ENCODE results near the gene CHD9. TPM values are rescaled to one million over a fixed set of nuclear protein-coding genes. Genes with fewer than 3 reads are reported as not detected.

The CHD9 gene
- total and polyA plus RNA-seq, 9 of the 15 experiments (the other 6 are each of a cell fraction or from before 2014, with no cell fraction given), result 29.0 to 69.3 (median 40.6) TPM

DNA sequence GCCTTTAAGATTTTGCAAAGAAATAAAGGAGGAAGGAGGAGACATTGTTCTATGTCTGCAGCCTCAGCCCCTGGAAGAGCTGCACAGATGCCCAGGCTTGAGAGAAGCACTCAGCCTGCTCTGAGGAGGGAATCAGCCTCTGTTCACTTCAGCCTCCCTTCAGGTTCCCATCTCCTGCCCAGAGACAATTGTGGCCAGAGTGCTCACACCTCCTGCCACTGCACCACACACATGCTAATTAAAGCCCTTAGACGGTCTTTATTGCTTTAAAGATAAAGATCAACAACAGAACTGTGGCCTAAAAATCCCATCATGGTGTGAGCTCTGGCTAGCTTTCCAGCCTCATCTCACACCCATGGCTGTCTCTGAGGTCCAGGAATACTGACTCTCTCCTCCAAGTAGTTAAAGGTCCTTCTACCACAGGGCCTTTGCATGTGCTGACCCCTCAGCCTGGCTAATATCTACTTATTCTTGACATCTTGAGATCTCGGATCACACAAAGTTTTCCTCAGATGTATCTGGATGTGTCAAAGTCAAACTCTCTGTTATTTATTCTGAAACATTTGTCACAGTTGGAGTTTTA lies 35.9 kb upstream of the CHD9 start:
- Histone ChIP-seq H3K4me2 (ENCODE audit: insufficient read depth, low read length) (no peak overlapping the region), H3K9ac (ENCODE audit: insufficient read depth in 1 of 2, low read depth in 2 of 2, low read length in 2 of 2) (no peak overlapping the region), H2AFZ (ENCODE audit: low read depth, low read length) (no peak overlapping the region), H4K20me1 (replicated peaks; ENCODE audit: control insufficient read depth, insufficient read depth, low read length) (no peaks in the 10 kb centered on the region), H3K9me1 (ENCODE audit: control insufficient read depth, insufficient read depth, low read length) (peaks cover 2% of the 10 kb centered on the region), H3K79me2 (ENCODE audit: control insufficient read depth, insufficient read depth, low read length) (no peaks in the 10 kb centered on the region), H3K4me3 (no peak overlapping the region), H3K36me3 (ENCODE audit: control insufficient read depth, insufficient read depth, low read length) (no peaks in the 10 kb centered on the region), H3K27ac (ENCODE audit: extremely low read depth, low read depth, low read length) (no peak overlapping the region), H3K9me3 (replicated peaks; ENCODE audit: control insufficient read depth, insufficient read depth, low read depth, low read length) (no peaks in the 10 kb centered on the region), H3K27me3 (ENCODE audit: control insufficient read depth in 2 of 2, insufficient read depth in 2 of 2, low read length in 2 of 2) (no peaks in the 10 kb centered on the region), H3K4me1 (replicated peaks in 1 of 2; ENCODE audit: control insufficient read depth in 2 of 2, insufficient read depth in 2 of 2, low read length in 2 of 2) (no peaks in the 10 kb centered on the region; a peak in 1 of 5 replicates)
- TF ChIP-seq CREBBP (IDR thresholded peaks at IDR 0.05; ENCODE audit: low read depth, low read length) (no peak), ZNF551 (CRISPR knock-in tag; IDR thresholded peaks at IDR 0.05) (no peak), RBM25 (IDR thresholded peaks at IDR 0.05; ENCODE audit: low read depth, low read length, severe bottlenecking) (peak; percentile 43), ZNF780A (CRISPR knock-in tag; IDR thresholded peaks at IDR 0.05) (no peak), PCBP2 (IDR thresholded peaks at IDR 0.05; ENCODE audit: low read depth, low read length, poor library complexity, severe bottlenecking) (no peak)
- TF ChIP-seq, protein P1, sequence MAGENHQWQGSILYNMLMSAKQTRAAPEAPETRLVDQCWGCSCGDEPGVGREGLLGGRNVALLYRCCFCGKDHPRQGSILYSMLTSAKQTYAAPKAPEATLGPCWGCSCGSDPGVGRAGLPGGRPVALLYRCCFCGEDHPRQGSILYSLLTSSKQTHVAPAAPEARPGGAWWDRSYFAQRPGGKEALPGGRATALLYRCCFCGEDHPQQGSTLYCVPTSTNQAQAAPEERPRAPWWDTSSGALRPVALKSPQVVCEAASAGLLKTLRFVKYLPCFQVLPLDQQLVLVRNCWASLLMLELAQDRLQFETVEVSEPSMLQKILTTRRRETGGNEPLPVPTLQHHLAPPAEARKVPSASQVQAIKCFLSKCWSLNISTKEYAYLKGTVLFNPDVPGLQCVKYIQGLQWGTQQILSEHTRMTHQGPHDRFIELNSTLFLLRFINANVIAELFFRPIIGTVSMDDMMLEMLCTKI (IDR thresholded peaks at IDR 0.05; ENCODE audit: partially characterized antibody), result no peak
- CTCF ChIA-PET (ENCODE audit: low intra/inter-chr PET ratio), result no interaction called here
- DNase-seq (ENCODE audit: extremely low read depth in 1 of 4, low spot score in 3 of 4), result no peak
- intact Hi-C loops (cut with micrococcal nuclease), result no loop called here
- no peak for FAIRE-seq
- in situ Hi-C loops (cut with MboI), result loop anchor here (10.0 kb wide), 1 partner anchor 834 kb away; no protein-coding TSS in a partner anchor
- no peak; the same call in 2 of the 3 replicates for ATAC-seq
- BruUV-seq (replicated peaks), result no TSS peak
- 0% methylated on average over 2 of the region's 2 CpGs for WGBS (ENCODE audit: insufficient coverage, low coverage, missing lambda C conversion rate)
- POLR2A ChIA-PET, result interaction anchor here (0.6 kb wide), 1 partner anchor 13 kb away, joined by 3 read pairs; no protein-coding TSS in a partner anchor
